HG03457 (cell line): ENCODE data around the gene BLOC1S5.
A peak's percentile ranks its signal among the peaks of the same experiment; 100 is the strongest.

ENCODE experiments used
- ATAC-seq: cut with Tn5 transposase; IDR thresholded peaks from one replicate; pipeline ENCODE4 v1.9.1; 2021; ENCODE audit warnings: moderate number of reproducible peaks; ENCODE audit not compliant: unreplicated experiment

The BLOC1S5 gene

DNA sequence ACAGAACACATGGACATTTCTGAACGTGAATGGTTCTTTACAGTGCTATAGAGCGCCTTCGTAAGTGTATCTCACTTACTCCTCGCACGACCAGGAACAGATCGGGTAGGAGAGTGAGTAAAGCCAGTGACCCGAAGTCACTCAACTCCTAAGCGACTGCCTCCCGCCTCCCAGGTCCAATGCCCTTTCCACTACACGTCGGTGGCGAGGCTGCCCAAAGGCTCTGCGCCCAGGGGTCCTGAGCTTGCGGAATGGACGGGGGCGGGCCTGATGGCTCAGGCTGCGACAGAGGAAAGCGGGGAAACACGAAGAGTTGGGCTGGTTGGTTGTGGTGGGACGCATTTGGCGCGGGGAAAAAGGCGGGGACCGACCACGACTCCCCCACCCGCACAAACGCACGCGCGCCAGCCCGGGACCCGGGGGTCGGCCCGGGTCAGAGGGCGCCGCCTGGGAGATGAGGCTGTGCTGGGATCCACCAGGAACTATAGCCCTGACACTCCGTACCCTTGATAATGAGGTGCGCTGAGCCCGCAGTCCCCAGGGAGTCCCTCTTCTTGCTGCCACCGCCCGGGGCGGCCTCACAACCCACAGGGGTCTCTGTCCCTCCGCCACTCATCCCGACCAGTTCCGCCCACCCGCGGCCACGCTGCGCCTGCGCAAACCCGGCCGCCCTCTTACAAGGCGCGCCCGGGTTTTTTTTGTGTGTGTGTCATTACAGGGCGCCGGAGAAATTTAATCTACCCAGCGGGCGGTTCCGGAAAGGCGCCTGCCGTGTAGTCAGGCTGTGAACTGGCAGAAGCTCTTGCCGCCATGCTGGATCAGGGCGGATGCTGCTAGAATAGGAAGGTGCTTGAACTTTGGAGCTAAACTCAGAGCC lies at the start of gene BLOC1S5:
Gene BLOC1S5 (minus strand): TSS at position 629 of the 877 bp plus-strand sequence. CDS start 13 bp downstream, at position 616.
- ATAC-seq = peak; percentile 90

GRCh38 chr6:8113131-8113654 lies 49.0 kb upstream of the BLOC1S5 start:
- no peak for ATAC-seq

DNA sequence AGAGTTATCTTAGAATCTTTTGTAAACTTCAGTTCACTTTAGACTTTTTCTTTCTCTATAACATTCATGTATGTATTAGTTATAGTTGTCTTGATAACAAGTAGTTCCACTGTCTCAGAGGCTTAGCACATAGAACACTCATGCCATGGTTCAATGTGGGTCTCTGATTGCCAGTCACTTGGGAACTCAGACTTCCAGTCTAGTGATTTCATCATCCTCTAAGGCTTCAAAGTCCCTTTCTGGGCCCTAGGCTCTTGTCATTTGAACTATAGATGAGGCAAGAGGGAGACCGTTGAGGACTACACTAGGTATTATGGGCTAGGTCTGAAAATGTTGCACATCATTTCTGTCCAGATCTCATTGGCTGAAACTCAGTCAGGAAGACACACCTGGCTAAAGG lies 46.5 kb upstream of the BLOC1S5 start:
- no peak for ATAC-seq

DNA sequence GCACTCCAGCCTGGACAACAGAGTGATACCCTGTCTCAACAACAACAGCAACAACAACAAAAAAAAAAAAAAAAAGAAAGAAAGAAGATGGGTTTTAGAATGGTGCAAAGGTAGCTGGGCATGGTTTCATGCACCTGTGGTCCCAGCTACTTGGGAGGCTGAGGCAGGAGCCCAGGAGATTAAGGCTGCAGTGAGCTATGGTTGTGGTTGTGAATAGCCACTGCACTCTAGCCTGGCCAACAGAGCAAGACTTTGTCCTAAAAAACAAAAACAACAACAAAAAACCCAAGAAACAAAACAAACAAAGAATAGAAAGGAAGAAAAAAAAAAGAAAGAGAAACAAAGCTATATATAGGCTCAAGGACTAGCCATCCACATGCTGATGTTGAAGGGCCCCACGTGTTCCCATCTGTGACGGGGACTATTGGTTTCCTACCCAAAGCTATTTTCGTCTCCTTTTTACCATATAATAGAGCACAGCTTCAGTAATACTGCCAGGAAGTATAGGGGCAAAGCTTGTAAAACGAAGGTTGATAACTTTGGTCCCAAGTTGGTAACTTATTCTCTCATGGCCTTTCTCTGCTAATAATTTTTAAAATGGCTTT lies 46.0 kb upstream of the BLOC1S5 start:
- no peak for ATAC-seq

DNA sequence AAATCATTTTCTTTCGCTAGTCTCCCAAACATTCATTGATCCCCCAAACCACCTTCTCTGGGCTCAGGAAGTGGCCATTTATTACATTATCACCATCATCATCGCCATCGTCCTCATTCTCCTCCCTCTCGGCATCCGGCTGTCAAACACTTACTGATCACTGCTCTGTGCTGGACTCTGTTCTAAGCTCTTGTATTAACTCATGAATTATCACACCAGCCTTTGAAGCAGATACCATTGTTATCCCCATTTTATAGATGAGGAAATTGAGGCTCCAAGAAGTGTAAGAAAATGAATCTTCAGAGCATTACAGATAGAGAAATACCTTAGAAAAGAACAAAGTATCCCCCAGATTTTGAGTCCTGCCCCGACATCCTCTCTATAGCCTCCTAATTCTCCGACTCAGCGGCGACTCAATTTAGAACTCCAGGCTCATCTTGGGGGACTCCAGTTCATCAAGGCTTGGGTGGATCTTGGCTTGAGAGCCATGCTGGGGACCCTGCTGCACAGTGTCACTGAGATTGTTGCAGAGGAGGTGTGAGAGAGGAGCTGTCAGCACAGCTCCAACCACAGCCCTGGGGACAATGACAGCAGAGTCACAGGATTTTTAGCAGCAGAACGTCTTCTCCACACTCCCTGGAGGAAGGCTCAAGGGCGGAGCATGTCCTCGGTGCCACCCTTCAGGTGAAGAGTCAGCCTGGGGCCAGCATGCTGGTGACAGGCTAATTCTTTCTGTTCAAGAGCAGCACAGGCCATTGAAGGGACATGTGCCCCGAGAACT lies 44.8 kb upstream of the BLOC1S5 start:
- ATAC-seq = no peak

DNA sequence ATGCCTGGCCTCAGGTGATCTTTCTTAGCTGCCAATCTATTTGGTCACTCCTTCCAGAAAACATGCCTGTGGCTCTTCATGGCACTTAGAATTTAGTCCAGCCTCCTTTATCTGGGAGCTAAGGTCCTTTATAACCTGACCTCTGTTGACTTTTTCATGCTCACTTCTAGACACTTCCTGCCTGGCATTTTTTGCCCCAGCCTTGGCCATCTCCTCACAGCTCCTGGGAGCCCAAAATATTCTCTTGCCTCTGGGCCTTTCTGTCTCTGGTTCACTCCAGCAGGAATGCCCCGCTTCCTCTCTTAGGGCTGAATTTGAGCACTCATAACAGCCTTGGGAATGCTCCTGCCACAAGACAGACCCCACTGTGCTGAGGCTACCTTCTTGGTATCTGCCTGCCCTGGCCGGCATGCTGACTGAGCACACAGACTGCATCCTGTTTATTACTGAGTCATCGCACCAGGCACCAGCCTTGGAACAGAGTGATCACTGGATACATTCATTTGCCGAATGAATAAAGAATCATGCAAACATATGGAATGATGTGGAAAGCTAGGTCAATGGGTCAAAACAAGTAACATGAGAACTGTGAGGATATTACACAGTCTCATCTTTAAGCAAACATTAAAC lies 44.0 kb upstream of the BLOC1S5 start:
- ATAC-seq = no peak

GRCh38 chr6:8105791-8106190 lies 41.6 kb upstream of the BLOC1S5 start:
- ATAC-seq = no peak

DNA sequence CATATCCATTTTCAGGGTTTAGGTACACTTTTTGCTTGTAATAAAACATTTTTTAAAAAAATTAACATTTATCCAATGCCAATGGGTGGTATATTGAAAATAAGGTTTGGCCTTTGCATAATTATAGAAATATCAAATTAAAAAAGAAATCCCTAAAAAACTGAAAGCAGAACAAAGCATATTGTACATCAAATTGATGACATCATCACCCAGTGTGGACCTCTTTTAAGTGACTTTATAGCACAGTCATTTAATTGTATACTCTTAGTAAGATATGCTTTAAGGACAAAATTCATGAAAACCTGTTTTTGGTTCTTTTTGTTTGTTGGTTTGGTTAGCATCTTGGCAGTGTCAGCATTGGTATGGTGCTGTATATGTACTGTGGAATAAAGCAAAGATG lies 39.5 kb upstream of the BLOC1S5 start:
- ATAC-seq = no peak

GRCh38 chr6:8102122-8102958 lies 38.2 kb upstream of the BLOC1S5 start, which contains the start of gene EEF1E1:
TSS of gene EEF1E1 (minus strand) at chr6:8102548. CDS start at chr6:8102521, 27 bp downstream.
- ATAC-seq = peak; percentile 98

- no peak for ATAC-seq
Measured at GRCh38 chr6:8100159-8100854, 36.1 kb upstream of the BLOC1S5 start.

DNA sequence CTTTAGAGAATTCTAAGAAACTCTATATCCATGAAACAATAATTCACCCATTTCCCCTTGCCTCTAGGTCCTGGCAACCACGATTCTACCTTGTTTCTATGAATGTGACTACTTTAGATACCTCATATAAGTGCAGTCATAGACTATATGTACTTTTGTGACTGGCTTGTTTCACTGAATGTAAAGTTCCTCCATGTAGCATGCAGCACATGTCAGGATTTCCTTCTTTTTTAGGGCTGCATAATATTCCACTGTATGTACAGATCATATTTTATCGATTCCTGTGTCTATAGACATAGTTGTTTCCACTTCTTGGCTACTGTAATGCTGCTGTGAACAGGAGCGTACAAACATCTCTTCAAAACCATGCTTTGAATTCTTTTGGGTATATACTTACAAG lies 26.5 kb upstream of the BLOC1S5 start:
- no peak for ATAC-seq

- ATAC-seq = no peak
Measured at GRCh38 chr6:8088886-8089285, 24.7 kb upstream of the BLOC1S5 start.

DNA sequence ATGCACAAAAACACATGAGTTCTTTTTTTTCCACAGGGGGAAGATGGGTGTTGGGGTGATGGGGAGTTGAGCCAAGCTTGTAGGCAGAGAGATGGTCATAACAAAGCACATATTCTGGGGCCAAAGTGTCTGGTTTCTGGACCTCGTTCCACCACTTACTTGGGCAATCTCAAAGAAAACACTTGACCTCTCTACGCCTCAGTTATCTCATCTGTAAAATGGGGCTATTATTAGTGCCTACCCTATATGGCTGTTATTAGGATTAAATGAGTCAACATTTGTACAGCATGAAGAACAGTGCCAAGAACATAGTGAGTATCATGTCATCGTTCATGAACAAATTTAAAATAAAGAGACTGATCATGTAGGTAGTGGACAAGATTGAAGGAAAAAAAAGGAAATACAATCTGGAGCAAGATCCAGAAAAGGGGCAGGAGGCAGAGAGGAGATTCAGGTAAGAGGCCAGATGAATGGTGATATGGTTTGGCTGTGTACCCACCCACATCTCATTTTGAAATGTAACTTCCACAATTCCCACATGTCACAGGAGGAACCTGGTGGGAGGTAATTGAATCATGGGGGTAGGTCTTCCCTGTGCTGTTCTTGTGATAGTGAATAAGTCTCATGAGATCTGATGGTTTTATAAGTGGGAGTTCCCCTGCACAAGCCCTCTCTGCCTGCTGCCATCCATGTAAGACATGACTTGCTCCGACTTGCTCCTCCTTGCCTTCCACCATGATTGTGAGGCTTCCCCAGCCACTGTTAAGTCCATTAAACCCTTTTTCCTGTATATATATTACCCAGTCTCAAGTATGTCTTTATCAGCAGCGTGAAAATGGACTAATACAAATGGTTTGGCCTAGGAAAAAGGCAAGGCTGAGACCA lies 23.9 kb upstream of the BLOC1S5 start:
- no peak for ATAC-seq

DNA sequence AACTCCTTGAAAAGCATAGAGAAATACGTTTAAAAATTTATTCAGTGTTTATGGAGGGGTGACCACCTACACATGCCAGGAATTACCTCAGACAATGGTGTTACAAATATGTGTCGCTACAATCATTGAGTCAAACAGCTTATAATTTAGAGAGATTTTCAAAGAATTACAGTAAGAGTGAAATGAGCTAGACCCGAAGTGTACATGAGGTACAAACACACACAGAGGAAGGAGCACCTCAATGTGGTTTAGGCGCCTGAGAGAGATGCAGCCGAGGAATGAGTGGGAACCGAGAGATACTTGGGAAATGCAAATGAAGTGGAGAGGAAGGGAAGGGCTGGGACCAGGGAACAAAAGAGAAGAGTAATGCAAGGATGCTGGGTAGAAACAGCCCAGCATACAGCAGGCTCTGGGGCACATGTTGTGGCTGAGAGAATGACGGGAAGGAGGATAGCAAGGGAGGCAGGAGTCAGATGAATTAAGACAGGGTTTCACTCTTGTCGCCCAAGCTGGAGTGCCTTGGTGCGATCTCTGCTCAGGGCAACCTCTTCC lies 22.6 kb upstream of the BLOC1S5 start:
- ATAC-seq = no peak

- no peak for ATAC-seq
Measured at GRCh38 chr6:8085053-8085511, 20.9 kb upstream of the BLOC1S5 start.

DNA sequence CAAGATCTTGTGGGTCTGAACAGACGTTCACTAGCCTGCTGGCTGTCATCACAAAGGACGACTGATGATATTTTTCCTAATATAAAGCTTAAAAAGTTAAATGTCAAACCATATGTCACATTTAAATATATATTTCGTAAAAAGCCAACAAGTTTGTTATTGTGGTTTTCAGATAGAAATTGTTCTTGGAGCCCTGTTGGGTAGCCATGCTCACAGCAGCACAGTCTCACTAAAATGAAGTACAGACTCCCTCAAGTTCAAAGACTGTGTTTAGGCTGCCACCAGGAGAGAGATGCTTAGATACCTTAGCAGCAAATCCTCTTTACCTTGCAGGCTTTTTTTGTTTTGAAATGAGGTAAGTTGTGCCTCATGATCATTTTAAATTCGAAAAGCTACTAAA lies 20.4 kb upstream of the BLOC1S5 start:
- no peak for ATAC-seq

DNA sequence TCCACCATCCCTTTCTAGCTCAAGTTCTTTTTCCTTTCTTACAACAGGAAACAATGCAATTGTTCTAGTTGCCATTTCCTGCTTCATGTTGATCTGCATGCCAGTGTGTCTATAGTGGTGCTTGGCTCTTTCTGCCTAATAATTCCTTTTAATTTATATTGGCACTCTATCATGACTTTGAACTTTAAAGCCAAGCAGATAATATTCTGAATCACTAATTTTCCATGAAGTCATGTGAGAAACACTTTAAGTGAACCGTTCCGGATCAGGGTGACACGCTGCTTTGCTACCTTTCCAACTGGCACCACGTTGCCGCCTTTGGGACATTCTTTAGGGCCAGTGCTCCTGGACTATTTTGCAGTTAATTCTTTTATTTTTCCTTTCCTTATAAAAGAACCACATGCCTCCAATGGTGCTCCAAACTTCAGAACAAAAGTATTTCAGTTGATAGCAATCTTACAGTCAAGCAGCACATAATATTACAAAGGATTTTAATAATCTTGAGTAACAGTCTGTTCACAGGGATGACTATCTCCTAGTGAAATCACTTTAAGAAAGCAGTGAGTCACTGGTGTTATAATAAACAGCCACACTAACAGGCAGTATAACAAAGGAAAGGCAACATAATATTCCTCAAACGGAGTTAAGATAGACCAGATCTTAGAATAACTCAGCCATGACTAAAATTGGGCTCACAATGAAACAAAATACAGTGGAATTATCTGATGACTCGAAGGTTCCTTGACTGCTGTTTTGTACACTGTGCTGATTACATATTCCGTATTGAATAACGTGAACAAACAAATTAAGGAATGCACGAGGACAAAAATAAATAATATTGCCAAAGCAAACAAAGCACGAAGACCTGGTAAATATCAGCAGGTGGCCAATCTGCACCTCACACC lies 19.0 kb upstream of the BLOC1S5 start:
- ATAC-seq = no peak
